ENCODE results near the gene KCNAB3.

Gene KCNAB3

DNA sequence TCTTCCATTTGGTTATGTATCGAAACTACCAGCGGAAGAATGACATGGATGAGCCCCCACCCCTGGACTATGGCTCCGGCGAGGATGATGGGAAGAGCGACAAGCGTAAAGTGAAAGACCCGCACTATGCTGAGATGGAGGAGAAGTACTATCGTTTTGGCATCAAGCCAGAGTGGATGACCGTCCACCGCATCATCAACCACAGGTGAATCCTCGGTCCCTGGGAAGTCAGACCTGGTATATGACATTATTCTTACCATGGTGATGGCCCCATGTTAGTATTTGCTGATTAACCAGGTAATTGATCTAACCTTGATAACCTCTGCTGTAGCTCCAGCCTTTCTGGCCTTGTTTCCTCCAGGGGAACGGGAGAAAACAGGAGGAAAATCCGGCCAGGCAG, 32.6 kb downstream of the KCNAB3 start:
- DNase-seq: no peak

DNA sequence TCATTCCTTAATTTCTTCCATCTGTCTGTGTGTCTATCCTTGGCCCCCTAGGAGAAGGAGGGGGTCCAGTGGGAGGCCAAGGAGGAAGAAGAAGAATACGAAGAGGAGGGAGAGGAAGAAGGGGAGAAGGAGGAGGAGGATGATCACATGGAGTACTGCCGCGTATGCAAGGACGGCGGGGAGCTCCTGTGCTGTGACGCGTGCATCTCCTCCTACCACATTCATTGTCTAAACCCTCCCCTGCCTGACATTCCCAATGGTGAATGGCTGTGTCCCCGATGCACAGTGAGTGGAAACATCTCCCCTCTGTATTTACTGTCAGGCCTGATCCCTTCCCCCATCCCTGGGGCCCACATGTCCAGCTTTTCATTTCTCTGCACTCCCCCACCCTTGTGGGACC, 34.8 kb downstream of the KCNAB3 start:
- DNase-seq: no peak

DNA sequence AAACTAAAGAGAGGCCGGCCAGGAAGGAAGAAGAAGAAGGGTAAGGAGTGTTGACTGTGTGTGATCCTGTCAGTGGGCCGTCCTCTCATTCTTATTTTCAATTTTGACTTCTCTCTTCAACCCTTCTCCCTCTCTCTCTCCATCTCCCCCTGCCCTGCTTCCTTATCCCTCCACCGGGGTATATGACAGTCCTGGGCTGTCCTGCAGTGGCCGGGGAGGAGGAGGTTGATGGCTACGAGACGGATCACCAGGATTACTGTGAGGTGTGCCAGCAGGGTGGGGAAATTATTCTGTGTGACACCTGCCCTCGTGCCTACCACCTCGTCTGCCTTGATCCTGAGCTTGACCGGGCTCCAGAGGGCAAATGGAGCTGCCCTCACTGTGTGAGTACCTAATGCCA, 35.4 kb downstream of the KCNAB3 start:
- no peak for DNase-seq

DNA sequence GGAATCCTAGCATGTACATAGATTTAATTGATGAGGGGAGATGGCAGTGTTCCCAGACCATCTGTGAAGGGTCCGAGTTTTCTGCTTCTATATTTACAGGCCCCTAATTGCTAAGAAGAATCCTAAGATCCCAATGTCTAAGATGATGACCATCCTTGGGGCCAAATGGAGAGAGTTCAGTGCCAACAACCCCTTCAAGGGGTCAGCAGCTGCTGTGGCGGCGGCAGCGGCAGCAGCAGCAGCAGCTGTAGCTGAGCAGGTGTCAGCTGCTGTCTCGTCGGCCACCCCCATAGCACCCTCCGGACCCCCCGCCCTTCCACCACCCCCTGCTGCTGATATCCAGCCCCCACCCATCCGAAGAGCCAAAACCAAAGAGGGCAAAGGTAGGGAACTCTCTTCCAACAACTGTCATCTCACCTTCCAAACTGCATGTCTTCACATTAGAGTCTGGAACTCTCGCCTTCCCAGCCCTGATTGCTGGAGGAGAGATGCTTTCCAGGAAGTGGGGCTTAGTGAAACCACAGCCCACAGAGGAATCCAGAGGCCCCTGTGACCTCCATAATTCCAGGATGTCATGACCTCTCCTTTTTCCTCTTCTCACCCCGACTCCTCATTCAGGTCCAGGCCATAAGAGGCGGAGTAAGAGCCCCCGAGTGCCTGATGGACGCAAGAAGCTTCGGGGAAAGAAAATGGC, 36.3 kb downstream of the KCNAB3 start:
- no peak for DNase-seq

DNA sequence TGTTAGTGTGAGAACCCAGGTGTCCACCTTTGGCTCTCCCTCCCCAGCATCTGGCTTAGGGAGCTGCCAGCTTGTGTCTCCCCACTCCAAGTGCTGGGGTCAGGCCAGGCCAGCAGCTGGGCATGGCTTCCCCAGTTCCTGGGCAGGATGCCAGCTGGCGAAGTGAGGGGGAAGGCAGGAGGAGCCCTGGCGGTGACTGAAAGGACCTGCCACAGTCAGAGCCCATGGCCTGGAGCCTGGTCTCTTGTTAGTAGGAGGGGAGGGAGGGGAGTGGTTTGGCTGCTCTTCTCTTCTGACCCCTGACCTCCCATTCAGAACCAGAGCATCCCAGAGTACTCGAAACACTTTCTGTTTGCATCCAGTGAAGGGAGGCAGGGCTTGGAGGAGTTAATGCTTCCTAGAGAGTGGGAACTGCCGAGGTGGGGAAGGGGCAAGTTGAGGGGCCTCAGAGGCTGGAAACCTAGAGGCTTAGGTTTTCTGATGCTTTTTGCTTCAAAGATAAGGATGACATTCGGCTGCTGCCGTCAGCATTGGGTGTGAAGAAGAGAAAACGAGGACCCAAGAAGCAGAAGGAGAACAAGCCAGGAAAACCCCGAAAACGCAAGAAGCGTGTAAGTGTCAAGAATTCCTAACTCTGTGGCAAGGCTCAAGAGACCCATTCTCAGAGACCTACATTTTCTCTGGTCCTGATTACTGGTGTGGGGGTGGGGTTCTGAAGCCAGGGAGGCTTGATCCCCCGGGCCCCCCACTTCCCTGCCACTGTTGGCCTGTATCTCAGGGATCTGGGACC, 40.3 kb downstream of the KCNAB3 start:
- DNase-seq: peak; percentile 87

DNA sequence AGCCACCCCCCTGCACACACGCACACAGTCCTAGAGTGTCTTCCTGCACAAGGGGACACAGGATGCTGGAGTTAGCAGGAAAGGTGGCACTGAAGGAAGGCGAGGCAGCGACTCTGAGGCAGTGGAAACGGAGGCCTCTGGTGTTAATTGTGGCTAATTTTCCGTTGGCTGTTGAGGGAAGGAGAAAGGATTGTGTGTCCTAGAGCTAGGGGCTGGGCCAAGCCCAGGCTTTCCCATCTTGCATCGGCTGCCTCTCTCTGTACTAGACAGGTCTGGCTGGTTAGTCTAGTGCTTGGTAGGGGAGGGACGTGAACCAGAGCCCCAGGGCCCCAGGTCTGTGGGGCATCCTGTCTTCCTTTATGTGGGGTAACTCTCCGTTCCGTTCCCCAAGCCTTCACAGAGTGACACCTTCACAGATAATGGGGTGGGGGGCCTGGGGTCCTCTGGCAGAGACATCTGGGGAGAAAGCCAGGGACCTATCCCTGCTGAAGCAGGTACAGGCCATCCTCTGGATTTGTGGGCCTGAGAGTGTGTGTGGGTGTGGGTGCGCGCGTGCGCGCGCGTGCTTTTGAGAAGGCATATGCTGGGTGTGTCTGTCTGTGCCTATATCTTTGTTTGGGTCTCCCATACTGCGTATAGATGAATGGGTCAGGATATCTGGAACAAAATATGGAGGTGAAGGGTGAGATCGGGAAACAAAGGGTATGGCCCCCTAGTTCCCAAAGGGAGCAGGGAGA, 41.3 kb downstream of the KCNAB3 start, which contains the start of gene CHD3:
TSS of gene CHD3 (plus strand) at position 606 of the 737 bp plus-strand sequence. CDS start 212 bp downstream, outside the sequence.
- no peak for DNase-seq

DNA sequence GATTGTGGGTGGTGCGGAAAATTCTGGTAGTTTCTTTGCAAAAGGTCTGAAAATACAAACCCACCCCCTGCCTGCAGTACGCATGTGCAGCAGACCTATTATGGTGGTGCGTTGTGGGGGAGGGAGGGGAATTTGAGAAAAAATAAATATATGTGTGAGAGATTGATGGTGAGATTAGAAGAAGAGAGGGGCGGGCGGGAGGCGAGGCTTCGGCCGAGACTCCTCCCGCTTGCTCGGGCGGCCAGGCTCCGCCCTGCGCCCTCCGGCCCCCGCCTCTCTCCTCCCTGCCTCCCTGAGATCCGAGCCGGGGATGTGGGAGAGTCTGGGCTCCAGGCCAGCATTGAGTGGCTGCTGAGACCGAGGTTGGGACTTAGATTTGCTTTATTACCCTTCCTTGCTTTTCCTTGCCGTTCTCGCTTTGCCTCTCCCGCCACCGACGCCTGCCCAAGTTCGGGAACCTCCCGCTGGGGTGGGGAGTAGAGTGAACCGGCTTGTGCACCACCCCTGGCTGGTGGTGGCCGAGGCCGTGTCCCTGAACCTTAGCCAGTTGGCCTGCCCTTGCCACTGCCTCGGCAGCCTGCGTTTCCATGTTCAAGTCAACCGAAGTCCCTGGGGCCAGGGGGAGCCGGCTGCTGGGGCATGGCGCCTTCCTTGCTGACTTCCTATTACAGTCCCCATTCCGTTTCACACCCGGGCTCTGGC, 42.0 kb downstream of the KCNAB3 start:
- DNase-seq: peak; percentile 99

DNA sequence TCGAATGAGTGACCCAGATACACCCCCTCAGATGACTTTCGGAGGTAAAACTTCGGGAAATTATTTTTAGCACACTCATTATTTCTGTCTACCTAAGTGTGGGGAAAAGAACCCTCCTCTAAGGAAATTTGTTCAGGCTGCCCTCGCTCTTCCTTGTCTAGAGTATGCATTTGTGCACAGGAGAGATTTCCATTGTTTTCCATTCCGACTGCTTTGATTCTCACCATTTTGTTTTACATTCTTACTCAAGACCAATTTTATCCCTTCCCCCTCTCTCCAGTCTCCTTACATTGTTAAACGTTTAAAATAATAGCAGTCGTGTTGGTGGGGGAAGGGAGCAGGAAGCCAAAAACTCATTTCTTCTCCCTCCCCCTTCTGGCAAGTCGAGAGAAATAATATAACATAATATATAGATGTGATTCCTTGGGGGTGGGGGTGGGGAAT, 42.6 kb downstream of the KCNAB3 start:
- no peak for DNase-seq

DNA sequence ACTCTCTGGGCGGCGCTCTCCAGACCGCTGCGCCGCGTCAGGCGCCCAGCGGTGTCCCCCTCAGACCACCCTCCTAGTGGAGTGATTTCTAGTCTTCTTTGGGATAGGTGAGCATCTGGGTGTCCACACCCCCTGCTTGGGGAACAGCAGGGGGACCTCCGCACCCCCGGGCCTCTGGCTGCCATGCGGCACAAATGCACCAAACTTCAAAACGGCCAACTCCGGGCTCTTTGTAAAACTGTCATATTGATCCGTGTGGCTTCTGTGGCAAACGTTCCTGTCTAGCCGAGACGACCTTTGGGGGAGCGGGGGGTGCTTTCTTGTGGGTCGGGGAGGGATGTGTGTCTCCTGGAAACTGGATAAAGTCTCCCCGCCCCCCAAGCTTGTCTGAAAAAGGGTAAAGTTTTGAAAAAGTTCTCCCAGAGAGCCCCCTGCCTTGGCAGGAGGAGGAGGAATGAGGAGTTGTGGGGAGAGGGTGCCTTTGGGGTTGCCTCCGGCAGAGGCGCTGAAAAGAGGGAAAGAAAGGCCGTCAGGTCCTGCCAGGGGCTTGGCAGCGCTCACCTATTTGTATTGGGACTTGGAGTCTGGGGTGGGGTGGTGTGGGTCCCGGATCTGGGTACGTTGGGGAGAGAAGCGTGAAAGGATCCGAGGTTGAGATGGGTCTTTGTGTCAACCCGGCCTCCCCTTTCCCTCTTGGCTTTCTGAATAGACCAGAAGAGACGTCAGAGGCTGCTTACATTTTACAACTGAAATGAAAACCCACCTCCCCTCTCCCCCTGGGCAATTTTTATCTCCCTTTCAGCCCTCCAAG, 43.2 kb downstream of the KCNAB3 start:
- peak; percentile 56 for DNase-seq

DNA sequence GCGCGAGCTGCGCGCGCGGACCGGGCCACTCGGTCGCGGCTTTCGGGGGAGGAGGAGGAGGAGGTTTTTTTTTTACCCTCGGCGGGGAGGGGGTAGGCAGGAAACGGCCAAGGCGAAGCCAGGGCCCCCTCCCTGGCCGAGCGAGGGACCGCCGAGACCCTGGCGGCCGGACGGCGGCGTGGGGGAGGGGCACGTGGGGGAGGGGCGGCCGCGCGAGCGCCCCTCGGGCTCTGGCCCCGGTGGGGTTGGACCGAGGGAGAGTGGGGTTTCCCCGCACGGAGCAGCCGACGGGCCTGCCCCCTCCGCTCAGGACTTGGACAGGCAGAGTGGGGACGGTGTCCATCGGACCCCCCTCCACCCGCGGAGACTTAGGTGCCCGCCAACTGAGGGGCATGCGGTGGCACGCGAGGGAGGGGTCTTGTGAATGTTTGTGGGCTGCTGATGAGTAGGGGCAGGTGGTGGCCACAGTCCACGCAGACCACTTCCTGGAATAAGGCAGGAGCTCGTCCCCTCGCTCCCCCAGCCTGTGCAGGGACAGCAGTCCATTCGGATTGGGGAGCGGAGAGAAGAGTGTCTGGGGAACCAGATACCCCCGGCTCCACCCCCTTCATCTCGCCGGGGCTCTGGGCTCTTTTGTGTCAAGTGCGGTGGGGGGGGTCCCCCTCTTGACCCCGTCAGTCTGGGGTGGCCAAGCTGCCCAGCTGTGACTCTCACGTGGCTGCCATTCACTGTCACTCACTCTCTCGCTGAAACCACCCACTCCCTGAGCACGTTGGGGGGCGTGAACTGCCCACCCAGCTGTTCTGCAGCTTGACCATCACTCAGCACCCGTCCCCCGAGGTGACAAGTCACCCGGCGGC, 44.1 kb downstream of the KCNAB3 start:
- DNase-seq: peak; percentile 50

DNA sequence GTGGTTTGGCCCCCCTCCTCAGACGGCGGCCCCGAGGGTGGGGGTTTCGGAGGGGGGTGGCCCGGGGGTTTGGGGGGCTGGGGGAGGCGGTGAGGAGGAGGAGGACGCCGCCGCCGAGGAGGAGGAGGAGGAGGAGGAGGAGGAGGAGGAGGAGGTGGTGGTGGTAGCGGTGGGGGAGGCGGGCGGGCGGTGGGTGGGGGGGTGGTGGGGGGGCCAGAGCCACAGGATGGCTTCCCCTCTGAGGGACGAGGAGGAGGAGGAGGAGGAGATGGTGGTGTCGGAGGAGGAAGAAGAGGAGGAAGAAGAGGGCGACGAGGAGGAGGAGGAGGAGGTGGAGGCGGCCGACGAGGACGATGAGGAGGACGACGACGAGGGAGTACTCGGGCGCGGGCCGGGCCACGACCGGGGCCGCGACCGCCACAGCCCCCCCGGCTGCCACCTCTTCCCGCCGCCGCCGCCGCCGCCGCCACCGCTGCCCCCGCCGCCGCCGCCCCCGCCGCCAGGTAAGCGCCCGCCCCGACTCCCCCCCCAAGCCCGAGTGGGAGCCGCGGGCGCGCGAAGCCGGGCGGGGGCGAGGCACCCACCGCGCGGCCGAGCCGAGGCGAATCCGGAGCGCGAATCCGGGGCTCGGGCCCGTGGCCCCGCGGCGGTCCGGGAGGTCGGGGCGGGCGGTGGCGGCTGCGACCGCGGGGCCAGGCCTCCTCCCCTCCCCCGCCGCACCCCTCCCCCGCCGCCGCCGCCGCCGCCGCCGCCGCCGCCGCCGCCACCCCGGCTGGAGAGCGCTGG, 44.9 kb downstream of the KCNAB3 start:
- peak; percentile 39 for DNase-seq

DNA sequence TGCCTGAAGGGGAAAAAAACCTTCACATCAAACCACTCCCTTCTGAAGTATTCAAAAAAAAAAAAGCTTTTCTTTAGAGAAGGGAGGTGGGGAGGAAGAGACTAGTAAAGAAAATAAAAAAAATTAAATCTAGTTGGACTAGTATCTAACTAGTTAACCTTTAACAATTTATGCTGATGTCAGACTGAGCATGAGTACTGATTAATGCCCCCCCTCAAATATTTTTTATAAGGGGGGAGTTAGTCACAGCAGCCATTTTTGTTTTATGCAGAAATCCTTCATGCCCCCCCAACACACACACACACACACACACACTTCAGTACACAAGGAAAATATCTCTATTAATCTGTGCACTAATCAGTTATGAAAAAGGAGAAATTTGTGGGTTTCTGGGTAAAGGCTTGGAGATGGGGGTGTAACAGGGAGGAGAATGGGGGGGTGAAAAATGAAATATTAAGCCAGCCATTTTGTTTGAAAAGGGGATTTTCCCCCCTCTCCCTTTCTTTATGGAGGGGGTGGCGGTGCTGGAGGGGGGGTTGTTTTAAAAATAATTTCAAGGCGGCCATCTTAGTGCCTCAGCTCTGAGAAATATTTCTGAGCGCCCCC, 45.8 kb downstream of the KCNAB3 start:
- peak; percentile 66 for DNase-seq

DNA sequence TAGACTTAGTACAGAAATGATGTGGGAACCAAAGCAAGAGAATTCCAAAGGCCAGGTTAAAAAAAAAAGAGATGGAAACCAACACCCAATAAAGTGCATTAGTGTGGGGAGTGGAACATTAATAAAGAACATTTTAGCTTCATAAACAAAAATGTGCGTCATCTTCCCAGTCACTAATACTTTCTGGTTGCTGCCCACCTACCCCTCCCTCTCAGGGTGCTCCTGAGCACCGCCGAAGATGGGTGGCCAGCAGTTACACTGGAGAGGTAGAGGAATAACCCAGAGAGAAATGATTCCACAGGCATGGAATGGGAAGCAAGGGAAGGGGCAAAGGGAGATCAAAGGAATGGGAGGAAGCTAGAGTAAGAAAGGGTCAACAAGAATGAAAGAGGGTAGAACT, 47.0 kb downstream of the KCNAB3 start:
- no peak for DNase-seq

DNA sequence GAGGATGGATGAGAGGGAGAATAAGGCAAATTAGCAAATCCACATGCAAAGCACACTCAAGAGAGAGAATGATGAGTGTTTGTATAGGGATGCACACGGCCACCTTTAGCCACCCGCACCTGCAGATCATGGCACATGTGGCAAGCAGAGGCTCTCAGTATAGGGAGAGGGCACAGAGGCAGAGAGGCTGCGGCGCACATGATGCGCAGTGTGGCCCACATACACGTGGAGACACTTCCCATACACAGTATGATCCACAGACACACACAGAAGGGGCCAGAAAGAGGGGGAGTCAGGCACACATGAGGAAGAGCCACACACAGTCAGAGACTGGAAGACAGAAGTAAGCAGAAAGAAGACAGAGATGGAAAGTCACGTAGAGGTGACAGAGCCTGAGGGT, 47.6 kb downstream of the KCNAB3 start:
- DNase-seq: no peak

DNA sequence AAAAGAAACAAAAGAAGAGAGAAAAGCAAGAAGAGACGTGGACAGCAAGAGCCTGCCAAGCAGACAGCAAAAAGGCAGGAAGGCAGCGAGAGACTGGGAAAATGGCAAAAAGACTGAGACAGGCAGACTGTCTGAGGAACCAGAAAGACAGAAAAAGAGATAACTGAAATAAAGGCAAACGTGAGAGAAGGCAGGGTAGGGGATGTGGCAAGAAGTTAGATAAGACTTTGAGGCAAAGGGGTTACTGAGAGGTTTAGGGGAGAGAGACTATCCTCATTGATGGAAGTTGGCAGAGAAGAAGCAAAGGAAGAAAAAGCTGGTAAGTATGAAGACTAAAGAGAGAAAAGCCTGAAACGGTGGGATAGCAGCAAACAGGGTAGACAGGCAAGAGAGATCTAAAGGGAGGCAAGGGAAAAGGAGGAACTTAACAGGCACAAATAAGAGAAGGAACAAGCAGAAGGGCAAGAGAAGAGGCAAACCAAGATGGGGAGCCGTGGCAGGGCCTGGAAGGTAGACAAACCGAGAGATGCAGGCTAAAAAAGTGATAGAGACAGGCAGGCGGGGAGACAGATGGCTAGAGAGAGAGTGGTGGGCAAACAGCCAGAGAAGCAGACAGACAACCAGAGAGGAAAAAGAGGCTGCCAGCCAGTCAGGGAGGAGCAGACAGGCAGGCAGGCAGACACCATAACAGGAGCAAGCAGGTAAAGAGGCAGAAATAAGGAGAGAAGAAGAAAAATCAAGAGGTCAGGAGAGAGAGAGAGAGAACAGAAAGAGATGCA, 48.2 kb downstream of the KCNAB3 start:
- DNase-seq: peak; percentile 20

DNA sequence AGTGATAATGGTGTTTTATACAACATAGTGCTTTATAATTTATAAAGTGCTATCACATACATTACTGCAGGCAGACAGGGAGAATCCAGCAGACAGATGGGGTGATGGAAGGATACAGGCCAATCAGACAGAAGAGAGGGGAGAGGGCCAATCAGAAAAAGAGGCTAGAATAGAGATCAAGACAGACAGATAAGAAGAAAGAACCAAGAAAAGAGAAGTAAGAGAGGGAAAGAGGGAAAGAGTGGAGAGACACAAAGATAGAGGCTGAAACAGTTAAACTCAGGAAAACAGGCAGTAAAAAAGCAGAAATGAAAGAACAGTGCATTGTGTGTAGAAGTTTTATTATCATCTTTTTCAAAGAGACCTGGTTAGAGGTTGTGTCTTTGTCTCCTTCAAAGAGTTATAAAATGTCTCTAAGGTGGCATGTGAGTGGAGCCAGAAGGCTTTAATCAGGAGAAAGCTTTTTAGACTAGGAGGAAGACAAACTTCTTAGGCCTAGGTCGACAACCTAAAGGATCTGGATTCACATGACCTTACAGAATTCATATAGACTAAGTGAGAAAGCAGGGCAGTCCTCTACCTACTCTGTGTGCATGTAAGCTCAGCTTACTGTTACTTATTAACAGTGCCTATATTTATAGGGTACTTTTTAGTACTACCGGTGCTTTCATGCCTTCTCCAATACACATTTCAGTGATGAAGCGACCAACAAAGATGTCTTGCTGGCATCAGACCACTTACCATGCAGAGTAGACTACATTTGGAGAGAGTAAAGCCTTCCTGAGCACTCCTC, 49.4 kb downstream of the KCNAB3 start:
- DNase-seq: no peak

DNA sequence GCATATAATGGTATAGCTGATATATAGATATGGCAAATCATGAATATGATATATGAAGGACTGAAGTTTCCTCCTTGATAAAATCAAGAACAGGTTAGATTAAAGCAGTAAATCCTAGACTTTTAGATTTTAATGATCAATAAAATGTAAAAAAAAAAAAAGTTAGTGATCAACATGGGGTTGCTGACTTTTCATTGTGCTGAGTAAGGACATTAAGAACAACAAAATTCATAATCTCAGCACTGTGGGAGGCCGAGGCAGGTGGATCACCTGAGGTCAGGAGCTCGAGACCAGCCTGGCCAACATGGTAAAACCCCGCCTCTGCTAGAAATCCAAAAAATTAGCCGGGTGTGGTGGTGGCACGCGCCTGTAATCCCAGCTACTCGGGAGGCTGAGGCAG, 51.4 kb downstream of the KCNAB3 start:
- DNase-seq: no peak

DNA sequence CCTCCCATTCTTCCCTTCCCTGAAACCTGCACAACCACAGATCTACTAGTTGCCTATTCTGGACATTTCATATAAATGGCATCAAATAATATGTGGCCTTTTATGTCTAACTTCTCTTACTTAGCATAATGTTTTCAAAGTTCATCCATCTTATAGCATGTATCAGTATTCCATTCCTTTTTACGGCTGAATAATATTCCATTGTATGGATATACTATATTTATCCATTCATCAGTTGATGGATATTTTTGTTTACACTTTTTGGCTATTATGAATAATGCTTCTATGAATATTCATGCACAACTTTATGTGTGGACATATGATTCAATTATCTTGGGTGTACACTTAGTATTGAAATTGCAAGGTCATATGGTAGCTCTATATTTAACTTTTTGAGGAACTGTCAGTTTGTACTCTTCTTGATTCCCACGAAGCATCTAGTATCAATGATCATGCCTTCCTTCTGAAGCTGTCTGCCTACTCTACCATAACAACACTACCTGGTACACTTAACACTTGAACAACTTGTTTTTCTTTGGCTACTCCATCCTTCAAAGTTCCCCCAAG, 53.8 kb downstream of the KCNAB3 start:
- DNase-seq: no peak

Measured in fibroblast of skin of right quadriceps (primary cell).